HG02571 (cell line): Measurements from ENCODE around the gene NUP133.
"Not testable (repeated sequence)": the region's sequence is repeated elsewhere in the genome, so short reads cannot be mapped to it uniquely, and the experiment has no call there.

Source experiments
- ATAC-seq: cut with Tn5 transposase; IDR thresholded peaks from one replicate; pipeline ENCODE4 v1.9.1; 2021; ENCODE audit warnings: mild to moderate bottlenecking, moderate library complexity; ENCODE audit not compliant: unreplicated experiment

NUP133 gene

GRCh38 chr1:229507951-229508822 lies at the start of gene NUP133:
NUP133 (minus strand) TSS chr1:229508341; CDS start chr1:229508249, 92 bp downstream.
- peak; percentile 94 for ATAC-seq

- ATAC-seq, result no peak
Measured at GRCh38 chr1:229557200-229557850, 49.2 kb upstream of the NUP133 start.

- no peak for ATAC-seq
Measured at GRCh38 chr1:229554886-229555621, 46.9 kb upstream of the NUP133 start.

- ATAC-seq, result no peak
Measured at GRCh38 chr1:229553621-229554130, 45.5 kb upstream of the NUP133 start.

- ATAC-seq, result no peak
Measured at GRCh38 chr1:229552732-229553131, 44.6 kb upstream of the NUP133 start.

GRCh38 chr1:229550812-229551567 lies 42.8 kb upstream of the NUP133 start:
- ATAC-seq, result no peak

- ATAC-seq, result no peak
Measured at GRCh38 chr1:229547542-229547941, 39.4 kb upstream of the NUP133 start.

- no peak for ATAC-seq
Measured at GRCh38 chr1:229544587-229544986, 36.4 kb upstream of the NUP133 start.

GRCh38 chr1:229539863-229540506 lies 31.8 kb upstream of the NUP133 start:
- ATAC-seq, result no peak

- ATAC-seq, result no peak
Measured at GRCh38 chr1:229538945-229539344, 30.8 kb upstream of the NUP133 start.

GRCh38 chr1:229537894-229538293 lies 29.8 kb upstream of the NUP133 start:
- no peak for ATAC-seq

- no peak for ATAC-seq
Measured at GRCh38 chr1:229536982-229537381, 28.8 kb upstream of the NUP133 start.

- ATAC-seq, result no peak
Measured at GRCh38 chr1:229535230-229535629, 27.1 kb upstream of the NUP133 start.

- ATAC-seq, result no peak
Measured at GRCh38 chr1:229531326-229531725, 23.2 kb upstream of the NUP133 start.

GRCh38 chr1:229529639-229530038 lies 21.5 kb upstream of the NUP133 start:
- ATAC-seq, result no peak

GRCh38 chr1:229526695-229527094 lies 18.6 kb upstream of the NUP133 start:
- ATAC-seq, result no peak

- ATAC-seq, result no peak
Measured at GRCh38 chr1:229523052-229523451, 14.9 kb upstream of the NUP133 start.

- no peak for ATAC-seq
Measured at GRCh38 chr1:229514578-229515275, 6.6 kb upstream of the NUP133 start.

GRCh38 chr1:229511625-229512024 lies 3.5 kb upstream of the NUP133 start:
- ATAC-seq, result not testable (repeated sequence)
